K562 (cell line): ENCODE results near the gene IFT172. TPM values are rescaled to one million over a fixed set of nuclear protein-coding genes. Genes with fewer than 3 reads are reported as not detected.

Experiments
- DIDO1 ChIP-seq: fragments of 450-650 bp; IDR thresholded peaks from 2 replicates; pipeline ENCODE4 v1.6.1; 2016; ENCODE audit warnings: low read depth, missing biosample characterization, missing genetic modification characterization
- KLF13 ChIP-seq: fragments of 450-650 bp; IDR thresholded peaks from 2 replicates; pipeline ENCODE4 v1.6.1; 2016; ENCODE audit warnings: missing genetic modification characterization, low read depth, mild to moderate bottlenecking, missing compliant biosample characterization, moderate library complexity, borderline replicate concordance
- SIN3A ChIP-seq, 2 experiments: fragments of 150-350 bp in 1 of 2; IDR thresholded peaks; 2 replicates each; pipeline ENCODE4 v1.6.1; 2011 to 2016; ENCODE audit warnings: borderline replicate concordance in 2 of 2, low read depth in 2 of 2, low read length in 2 of 2, mild to moderate bottlenecking in 2 of 2, moderate library complexity in 2 of 2; ENCODE audit not compliant: control insufficient read depth in 1 of 2
- ZNF76 ChIP-seq: fragments of 250-450 bp; sonication (Bioruptor Pico); IDR thresholded peaks from 2 replicates; pipeline ENCODE4 v1.4.0; 2020; ENCODE audit warnings: mild to moderate bottlenecking, moderate library complexity, borderline replicate concordance
- polyA plus RNA-seq, 8 experiments: library from polyadenylated mRNA; depleted of rRNA in 4 of 8; stranded (reverse) in 5 of 8; unstranded in 3 of 8; fragments of >200 nt; fragmentation: Nextera tagmentation in 2 of 8; fragmentation: Illumina TruSeq in 1 of 8; extraction: Ambion mirVana in 2 of 8; extraction: Trizol in 1 of 8; gene quantifications; 2 replicates each; pipeline versions ENCODE4 v1.2.1 to v1.2.3, GENCODE V29; 2011 to 2014; ENCODE audit warnings: inconsistent platforms in 1 of 8, missing spikeins in 1 of 8
- total RNA-seq, 7 experiments: library from RNA; depleted of rRNA in 6 of 7; stranded (reverse); fragments of >200 nt in 6 of 7; fragmentation: Illumina TruSeq in 2 of 7; extraction: Trizol in 2 of 7; gene quantifications; 2 replicates each; pipeline versions ENCODE4 v1.2.1 to v1.2.3, GENCODE V29; 2011 to 2021; ENCODE audit warnings: low replicate concordance in 1 of 7
- TF ChIP-seq, protein P1 (sequence below): fragments of 450-650 bp; IDR thresholded peaks from 2 replicates; pipeline ENCODE4 v1.6.1; 2016; ENCODE audit warnings: mild to moderate bottlenecking, moderate library complexity
- TF ChIP-seq, protein P2 (sequence below): fragments of 250-450 bp; sonication (Bioruptor Pico); IDR thresholded peaks from 2 replicates; pipeline ENCODE4 v1.5.0; 2020; ENCODE audit warnings: mild to moderate bottlenecking
- TF ChIP-seq, protein P3 (sequence below): fragments of 450-650 bp; IDR thresholded peaks from 2 replicates; pipeline ENCODE4 v1.6.1; 2018; ENCODE audit not compliant: partially characterized antibody

Gene IFT172
- total and polyA plus RNA-seq, 9 of the 15 experiments (the other 6 are each of a cell fraction or from before 2014, with no cell fraction given) = 5.6 to 19.1 (median 13.5) TPM

DNA sequence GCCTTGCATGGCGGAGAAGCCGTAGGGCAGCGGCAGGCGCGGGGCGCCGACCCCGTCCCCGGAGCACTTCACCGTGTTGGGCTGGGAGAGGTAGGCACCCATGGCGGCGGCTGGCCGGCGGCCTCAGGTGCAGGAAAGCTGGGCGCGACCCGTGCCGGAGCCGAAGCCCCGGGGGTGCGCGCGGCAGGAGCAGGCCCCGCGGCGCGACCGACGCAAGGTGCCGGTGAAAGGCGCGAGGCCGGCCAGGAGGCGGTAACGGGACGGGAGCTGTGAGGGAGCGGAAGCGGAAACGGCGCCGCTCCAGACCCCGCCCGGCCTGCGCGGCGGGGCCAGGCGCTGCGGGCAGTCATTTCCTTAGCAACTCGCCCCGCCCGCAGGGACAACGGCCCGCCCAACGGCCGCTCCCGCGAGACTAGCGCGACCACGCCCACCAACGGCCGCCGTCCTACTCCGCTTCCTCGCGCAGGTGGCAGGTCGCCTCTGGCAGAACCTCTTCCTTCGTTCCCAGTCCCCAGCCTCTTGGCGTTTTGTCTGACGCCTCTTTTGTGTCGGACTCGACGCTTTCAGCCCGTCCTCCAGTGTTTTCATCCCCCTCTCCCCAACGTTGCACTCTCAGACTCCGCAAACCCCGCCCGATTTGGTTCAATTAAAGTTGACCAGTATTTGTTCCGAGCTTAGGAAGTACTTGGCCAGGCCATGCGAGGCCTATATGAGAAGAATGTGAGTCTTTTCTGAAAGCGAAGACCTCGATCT is 80.0 kb downstream of the IFT172 start, which contains the start of gene PPM1G (continued):
- TF ChIP-seq, protein P1, sequence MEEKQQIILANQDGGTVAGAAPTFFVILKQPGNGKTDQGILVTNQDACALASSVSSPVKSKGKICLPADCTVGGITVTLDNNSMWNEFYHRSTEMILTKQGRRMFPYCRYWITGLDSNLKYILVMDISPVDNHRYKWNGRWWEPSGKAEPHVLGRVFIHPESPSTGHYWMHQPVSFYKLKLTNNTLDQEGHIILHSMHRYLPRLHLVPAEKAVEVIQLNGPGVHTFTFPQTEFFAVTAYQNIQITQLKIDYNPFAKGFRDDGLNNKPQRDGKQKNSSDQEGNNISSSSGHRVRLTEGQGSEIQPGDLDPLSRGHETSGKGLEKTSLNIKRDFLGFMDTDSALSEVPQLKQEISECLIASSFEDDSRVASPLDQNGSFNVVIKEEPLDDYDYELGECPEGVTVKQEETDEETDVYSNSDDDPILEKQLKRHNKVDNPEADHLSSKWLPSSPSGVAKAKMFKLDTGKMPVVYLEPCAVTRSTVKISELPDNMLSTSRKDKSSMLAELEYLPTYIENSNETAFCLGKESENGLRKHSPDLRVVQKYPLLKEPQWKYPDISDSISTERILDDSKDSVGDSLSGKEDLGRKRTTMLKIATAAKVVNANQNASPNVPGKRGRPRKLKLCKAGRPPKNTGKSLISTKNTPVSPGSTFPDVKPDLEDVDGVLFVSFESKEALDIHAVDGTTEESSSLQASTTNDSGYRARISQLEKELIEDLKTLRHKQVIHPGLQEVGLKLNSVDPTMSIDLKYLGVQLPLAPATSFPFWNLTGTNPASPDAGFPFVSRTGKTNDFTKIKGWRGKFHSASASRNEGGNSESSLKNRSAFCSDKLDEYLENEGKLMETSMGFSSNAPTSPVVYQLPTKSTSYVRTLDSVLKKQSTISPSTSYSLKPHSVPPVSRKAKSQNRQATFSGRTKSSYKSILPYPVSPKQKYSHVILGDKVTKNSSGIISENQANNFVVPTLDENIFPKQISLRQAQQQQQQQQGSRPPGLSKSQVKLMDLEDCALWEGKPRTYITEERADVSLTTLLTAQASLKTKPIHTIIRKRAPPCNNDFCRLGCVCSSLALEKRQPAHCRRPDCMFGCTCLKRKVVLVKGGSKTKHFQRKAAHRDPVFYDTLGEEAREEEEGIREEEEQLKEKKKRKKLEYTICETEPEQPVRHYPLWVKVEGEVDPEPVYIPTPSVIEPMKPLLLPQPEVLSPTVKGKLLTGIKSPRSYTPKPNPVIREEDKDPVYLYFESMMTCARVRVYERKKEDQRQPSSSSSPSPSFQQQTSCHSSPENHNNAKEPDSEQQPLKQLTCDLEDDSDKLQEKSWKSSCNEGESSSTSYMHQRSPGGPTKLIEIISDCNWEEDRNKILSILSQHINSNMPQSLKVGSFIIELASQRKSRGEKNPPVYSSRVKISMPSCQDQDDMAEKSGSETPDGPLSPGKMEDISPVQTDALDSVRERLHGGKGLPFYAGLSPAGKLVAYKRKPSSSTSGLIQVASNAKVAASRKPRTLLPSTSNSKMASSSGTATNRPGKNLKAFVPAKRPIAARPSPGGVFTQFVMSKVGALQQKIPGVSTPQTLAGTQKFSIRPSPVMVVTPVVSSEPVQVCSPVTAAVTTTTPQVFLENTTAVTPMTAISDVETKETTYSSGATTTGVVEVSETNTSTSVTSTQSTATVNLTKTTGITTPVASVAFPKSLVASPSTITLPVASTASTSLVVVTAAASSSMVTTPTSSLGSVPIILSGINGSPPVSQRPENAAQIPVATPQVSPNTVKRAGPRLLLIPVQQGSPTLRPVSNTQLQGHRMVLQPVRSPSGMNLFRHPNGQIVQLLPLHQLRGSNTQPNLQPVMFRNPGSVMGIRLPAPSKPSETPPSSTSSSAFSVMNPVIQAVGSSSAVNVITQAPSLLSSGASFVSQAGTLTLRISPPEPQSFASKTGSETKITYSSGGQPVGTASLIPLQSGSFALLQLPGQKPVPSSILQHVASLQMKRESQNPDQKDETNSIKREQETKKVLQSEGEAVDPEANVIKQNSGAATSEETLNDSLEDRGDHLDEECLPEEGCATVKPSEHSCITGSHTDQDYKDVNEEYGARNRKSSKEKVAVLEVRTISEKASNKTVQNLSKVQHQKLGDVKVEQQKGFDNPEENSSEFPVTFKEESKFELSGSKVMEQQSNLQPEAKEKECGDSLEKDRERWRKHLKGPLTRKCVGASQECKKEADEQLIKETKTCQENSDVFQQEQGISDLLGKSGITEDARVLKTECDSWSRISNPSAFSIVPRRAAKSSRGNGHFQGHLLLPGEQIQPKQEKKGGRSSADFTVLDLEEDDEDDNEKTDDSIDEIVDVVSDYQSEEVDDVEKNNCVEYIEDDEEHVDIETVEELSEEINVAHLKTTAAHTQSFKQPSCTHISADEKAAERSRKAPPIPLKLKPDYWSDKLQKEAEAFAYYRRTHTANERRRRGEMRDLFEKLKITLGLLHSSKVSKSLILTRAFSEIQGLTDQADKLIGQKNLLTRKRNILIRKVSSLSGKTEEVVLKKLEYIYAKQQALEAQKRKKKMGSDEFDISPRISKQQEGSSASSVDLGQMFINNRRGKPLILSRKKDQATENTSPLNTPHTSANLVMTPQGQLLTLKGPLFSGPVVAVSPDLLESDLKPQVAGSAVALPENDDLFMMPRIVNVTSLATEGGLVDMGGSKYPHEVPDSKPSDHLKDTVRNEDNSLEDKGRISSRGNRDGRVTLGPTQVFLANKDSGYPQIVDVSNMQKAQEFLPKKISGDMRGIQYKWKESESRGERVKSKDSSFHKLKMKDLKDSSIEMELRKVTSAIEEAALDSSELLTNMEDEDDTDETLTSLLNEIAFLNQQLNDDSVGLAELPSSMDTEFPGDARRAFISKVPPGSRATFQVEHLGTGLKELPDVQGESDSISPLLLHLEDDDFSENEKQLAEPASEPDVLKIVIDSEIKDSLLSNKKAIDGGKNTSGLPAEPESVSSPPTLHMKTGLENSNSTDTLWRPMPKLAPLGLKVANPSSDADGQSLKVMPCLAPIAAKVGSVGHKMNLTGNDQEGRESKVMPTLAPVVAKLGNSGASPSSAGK = peak; percentile 99
- TF ChIP-seq, protein P2, sequence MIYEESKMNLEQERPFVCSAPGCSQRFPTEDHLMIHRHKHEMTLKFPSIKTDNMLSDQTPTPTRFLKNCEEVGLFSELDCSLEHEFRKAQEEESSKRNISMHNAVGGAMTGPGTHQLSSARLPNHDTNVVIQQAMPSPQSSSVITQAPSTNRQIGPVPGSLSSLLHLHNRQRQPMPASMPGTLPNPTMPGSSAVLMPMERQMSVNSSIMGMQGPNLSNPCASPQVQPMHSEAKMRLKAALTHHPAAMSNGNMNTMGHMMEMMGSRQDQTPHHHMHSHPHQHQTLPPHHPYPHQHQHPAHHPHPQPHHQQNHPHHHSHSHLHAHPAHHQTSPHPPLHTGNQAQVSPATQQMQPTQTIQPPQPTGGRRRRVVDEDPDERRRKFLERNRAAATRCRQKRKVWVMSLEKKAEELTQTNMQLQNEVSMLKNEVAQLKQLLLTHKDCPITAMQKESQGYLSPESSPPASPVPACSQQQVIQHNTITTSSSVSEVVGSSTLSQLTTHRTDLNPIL (CRISPR knock-in tag) = no peak
- TF ChIP-seq DIDO1 (0 out of 2 replicates have a peak, but pooled peaks have one; percentile 53), ZNF76 (CRISPR knock-in tag) (no peak), SIN3A (IDR thresholded peaks at IDR 0.05; ENCODE audit: borderline replicate concordance in 2 of 2, control insufficient read depth in 1 of 2, low read depth in 2 of 2, low read length in 2 of 2) (peak; percentile 43 to 61; a peak in 3 of 4 replicates), KLF13 (tag) (peak; percentile 83; the same call in 1 of the 2 replicates)
- TF ChIP-seq, protein P3, sequence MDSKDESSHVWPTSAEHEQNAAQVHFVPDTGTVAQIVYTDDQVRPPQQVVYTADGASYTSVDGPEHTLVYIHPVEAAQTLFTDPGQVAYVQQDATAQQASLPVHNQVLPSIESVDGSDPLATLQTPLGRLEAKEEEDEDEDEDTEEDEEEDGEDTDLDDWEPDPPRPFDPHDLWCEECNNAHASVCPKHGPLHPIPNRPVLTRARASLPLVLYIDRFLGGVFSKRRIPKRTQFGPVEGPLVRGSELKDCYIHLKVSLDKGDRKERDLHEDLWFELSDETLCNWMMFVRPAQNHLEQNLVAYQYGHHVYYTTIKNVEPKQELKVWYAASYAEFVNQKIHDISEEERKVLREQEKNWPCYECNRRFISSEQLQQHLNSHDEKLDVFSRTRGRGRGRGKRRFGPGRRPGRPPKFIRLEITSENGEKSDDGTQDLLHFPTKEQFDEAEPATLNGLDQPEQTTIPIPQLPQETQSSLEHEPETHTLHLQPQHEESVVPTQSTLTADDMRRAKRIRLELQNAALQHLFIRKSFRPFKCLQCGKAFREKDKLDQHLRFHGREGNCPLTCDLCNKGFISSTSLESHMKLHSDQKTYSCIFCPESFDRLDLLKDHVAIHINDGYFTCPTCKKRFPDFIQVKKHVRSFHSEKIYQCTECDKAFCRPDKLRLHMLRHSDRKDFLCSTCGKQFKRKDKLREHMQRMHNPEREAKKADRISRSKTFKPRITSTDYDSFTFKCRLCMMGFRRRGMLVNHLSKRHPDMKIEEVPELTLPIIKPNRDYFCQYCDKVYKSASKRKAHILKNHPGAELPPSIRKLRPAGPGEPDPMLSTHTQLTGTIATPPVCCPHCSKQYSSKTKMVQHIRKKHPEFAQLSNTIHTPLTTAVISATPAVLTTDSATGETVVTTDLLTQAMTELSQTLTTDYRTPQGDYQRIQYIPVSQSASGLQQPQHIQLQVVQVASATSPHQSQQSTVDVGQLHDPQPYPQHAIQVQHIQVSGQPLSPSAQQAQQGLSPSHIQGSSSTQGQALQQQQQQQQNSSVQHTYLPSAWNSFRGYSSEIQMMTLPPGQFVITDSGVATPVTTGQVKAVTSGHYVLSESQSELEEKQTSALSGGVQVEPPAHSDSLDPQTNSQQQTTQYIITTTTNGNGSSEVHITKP = peak; percentile 56
